Gastroesophageal sphincter (tissue), 4 donors: ENCODE data around the gene MYO1D. TPM values are rescaled to one million over a fixed set of nuclear protein-coding genes. Genes with fewer than 3 reads are reported as not detected.

Source experiments
- ATAC-seq: fragments of 150-250 bp; one replicate; pipeline ENCODE4 v1.9.1; 2016; ENCODE audit warnings: mild to moderate bottlenecking, moderate library complexity
- H3K27ac ChIP-seq, 4 donors: fragments of 200-600 bp; sonication (generic) in 3 of 4; 1 replicate in 3 of 4; 2 replicates in 1 of 4; pipeline ENCODE4 v1.5.1; 2016 to 2019
- H3K27me3 ChIP-seq: fragments of 200-600 bp; sonication (generic); one replicate; pipeline ENCODE4 v1.5.1; 2019
- H3K36me3 ChIP-seq, 2 donors: fragments of 200-600 bp; sonication (generic); one replicate each; pipeline ENCODE4 v1.5.1; 2019; ENCODE audit warnings: control low read depth in 1 of 2
- H3K4me1 ChIP-seq, 3 donors: fragments of 200-600 bp; sonication (generic); 1 replicate in 2 of 3; 2 replicates in 1 of 3; pipeline ENCODE4 v1.5.1; 2016 to 2019; ENCODE audit warnings: control low read depth in 2 of 3
- H3K4me3 ChIP-seq, 2 donors: fragments of 200-600 bp; sonication (generic); one replicate each; pipeline ENCODE4 v1.5.1; 2019; ENCODE audit warnings: mild to moderate bottlenecking in 1 of 2, moderate library complexity in 1 of 2
- H3K9me3 ChIP-seq, 3 donors: fragments of 200-600 bp; sonication (generic); one replicate each; pipeline ENCODE4 v1.5.1; 2017 to 2019; ENCODE audit warnings: control low read depth in 2 of 3
- CTCF ChIP-seq, 4 experiments: fragments of 200-600 bp in 2 of 4; fragments of 450-650 bp in 2 of 4; sonication (generic) in 1 of 4; IDR thresholded peaks; one replicate each; pipeline ENCODE4 v1.5.1; 2017 to 2019; ENCODE audit warnings: antibody characterized with exemption in 4 of 4, mild to moderate bottlenecking in 2 of 4, moderate library complexity in 2 of 4
- EP300 ChIP-seq: sonication (generic); formaldehyde crosslinking; IDR thresholded peaks from one replicate; pipeline ENCODE4 v1.6.1; 2017; ENCODE audit warnings: antibody characterized with exemption, mild to moderate bottlenecking
- POLR2A ChIP-seq, 2 donors: fragments of 450-650 bp; IDR thresholded peaks; one replicate each; pipeline ENCODE4 v1.6.1; 2017; ENCODE audit warnings: antibody characterized with exemption in 2 of 2, mild to moderate bottlenecking in 2 of 2, moderate library complexity in 1 of 2
- POLR2AphosphoS5 ChIP-seq: sonication (generic); formaldehyde crosslinking; IDR thresholded peaks from one replicate; pipeline ENCODE4 v1.6.1; 2017; ENCODE audit warnings: antibody characterized with exemption
- WGBS, 2 donors: methylation state at CpG; one replicate each; pipeline ENCODE4 v1.1.5; 2018; ENCODE audit warnings: low coverage in 1 of 2; 5-methylcytosine and 5-hydroxymethylcytosine counted together
- total RNA-seq, 4 donors: library from RNA; depleted of rRNA; stranded (reverse); fragments of >200 nt; gene quantifications; one replicate each; pipeline ENCODE4 v1.1.0, GENCODE V29; 2016

The MYO1D gene
- total RNA-seq, 4 donors from 2014 or later, result 28.2 to 63.5 (median 47.2) TPM

GRCh38 chr17:32483451-32484019, 393.4 kb downstream of the MYO1D start:
- Histone ChIP-seq H3K9me3 (no peaks in the 10 kb centered on the region), H3K27me3 (no peaks in the 10 kb centered on the region), H3K36me3 (peaks cover 0 to 44% of the 10 kb centered on the region in 2 donors), H3K27ac (peak overlapping the region in 3 of 4 donors; percentile 48 to 64 (median 60)), H3K4me1 (peaks cover 0 to 47% (median 14%) of the 10 kb centered on the region in 3 donors), H3K4me3 (no peak overlapping the region)
- TF ChIP-seq POLR2A (IDR thresholded peaks at IDR 0.05) (no peak), EP300 (no peak), CTCF (IDR thresholded peaks at IDR 0.05) (peak in 3 of 4 experiments; percentile 62 to 67 (median 65)), POLR2AphosphoS5 (peak; percentile 43)
- WGBS, 2 donors, result 5 to 6% methylated on average over 3 to 4 of the region's 7 CpGs
- ATAC-seq, result peak; percentile 36

- ATAC-seq, result no peak
- H3K4me3 ChIP-seq, result no peak overlapping the region
- WGBS, 2 donors, result 42 to 48% methylated on average over 6 to 7 of the region's 11 CpGs
- no peaks in the 10 kb centered on the region for H3K27me3 ChIP-seq
- TF ChIP-seq POLR2A (IDR thresholded peaks at IDR 0.05) (no peak), EP300 (no peak), POLR2AphosphoS5 (no peak), CTCF (IDR thresholded peaks at IDR 0.05) (no peak)
- H3K9me3 ChIP-seq, result no peaks in the 10 kb centered on the region
- peak overlapping the region in 2 of 4 donors; percentile 60 to 64 for H3K27ac ChIP-seq
- peaks cover 0 to 52% of the 10 kb centered on the region in 2 donors for H3K36me3 ChIP-seq
- H3K4me1 ChIP-seq, result peaks cover 0 to 44% (median 13%) of the 10 kb centered on the region in 3 donors
These were observed 394.2 kb downstream of the MYO1D start for GRCh38 chr17:32482568-32483320.

- Histone ChIP-seq H3K4me1 (peaks cover 0 to 37% (median 9%) of the 10 kb centered on the region in 3 donors), H3K9me3 (no peaks in the 10 kb centered on the region), H3K27ac (no peak overlapping the region), H3K4me3 (no peak overlapping the region), H3K36me3 (peaks cover 3 to 67% of the 10 kb centered on the region in 2 donors), H3K27me3 (no peaks in the 10 kb centered on the region)
- TF ChIP-seq POLR2A (IDR thresholded peaks at IDR 0.05) (no peak), EP300 (no peak), POLR2AphosphoS5 (no peak), CTCF (IDR thresholded peaks at IDR 0.05) (no peak)
- no peak for ATAC-seq
- 60 to 61% methylated on average over 1 to 4 of the region's 8 CpGs for WGBS, 2 donors
These were observed 395.7 kb downstream of the MYO1D start for GRCh38 chr17:32481193-32481592.

GRCh38 chr17:32479074-32479617, 397.8 kb downstream of the MYO1D start:
- ATAC-seq, result no peak
- TF ChIP-seq POLR2AphosphoS5 (no peak), CTCF (IDR thresholded peaks at IDR 0.05) (no peak), POLR2A (IDR thresholded peaks at IDR 0.05) (no peak), EP300 (no peak)
- Histone ChIP-seq H3K27ac (no peak overlapping the region), H3K4me1 (peaks cover 0 to 17% (median 3%) of the 10 kb centered on the region in 3 donors), H3K4me3 (no peak overlapping the region), H3K36me3 (peaks cover 8 to 88% of the 10 kb centered on the region in 2 donors), H3K9me3 (no peaks in the 10 kb centered on the region), H3K27me3 (no peaks in the 10 kb centered on the region)
- 54 to 63% methylated on average over 2 to 3 of the region's 5 CpGs for WGBS, 2 donors
